Natural killer cell treated with Interleukin-12 subunit alpha and Interleukin-12 subunit beta and Interleukin-15 and Interleukin-18, amount 100 ng/mL, for 72 hours (primary cell): ENCODE results near the gene PIGN. TPM values are rescaled to one million over a fixed set of nuclear protein-coding genes. Genes with fewer than 3 reads are reported as not detected.

ENCODE experiments used
- ATAC-seq, 2 donors: fragments of 150-1000 bp; cut with Tn5 transposase in 1 of 2; sonication (Bioruptor Pico), chemical (Tn5 transposase) in 1 of 2; 2 replicates each; pipeline ENCODE4 v1.10.0; 2021
- DNase-seq: peaks from one replicate; pipeline ENCODE4 v3.0.0; 2022; ENCODE audit warnings: low spot score
- H3K27ac Mint-ChIP-seq, 2 donors: 1 replicate in 1 of 2; 2 replicates in 1 of 2; pipeline ENCODE4 v1.8.0; 2022; ENCODE audit warnings: mixed read lengths in 2 of 2, mild to moderate bottlenecking in 1 of 2, moderate library complexity in 1 of 2
- H3K27me3 Mint-ChIP-seq, 2 donors: 1 replicate in 1 of 2; 2 replicates in 1 of 2; pipeline ENCODE4 v1.8.0; 2022; ENCODE audit warnings: mixed read lengths in 2 of 2
- H3K36me3 Mint-ChIP-seq: one replicate; pipeline ENCODE4 v1.8.0; 2022; ENCODE audit warnings: mixed read lengths
- H3K4me1 Mint-ChIP-seq, 2 donors: 1 replicate in 1 of 2; 2 replicates in 1 of 2; pipeline ENCODE4 v1.8.0; 2022; ENCODE audit warnings: low read depth in 2 of 2, mixed read lengths in 2 of 2, mild to moderate bottlenecking in 1 of 2
- H3K4me3 Mint-ChIP-seq: one replicate; pipeline ENCODE4 v1.8.0; 2022; ENCODE audit warnings: mixed read lengths
- H3K9me3 Mint-ChIP-seq: 2 replicates; pipeline ENCODE4 v1.8.0; 2022; ENCODE audit warnings: mixed read lengths
- total RNA-seq, 2 donors: library from RNA; stranded (reverse); gene quantifications; one replicate each; pipeline ENCODE4 v1.2.3, GENCODE V29; 2022

PIGN gene
- total RNA-seq, 2 donors from 2014 or later = 35.7 to 53.6 TPM

DNA sequence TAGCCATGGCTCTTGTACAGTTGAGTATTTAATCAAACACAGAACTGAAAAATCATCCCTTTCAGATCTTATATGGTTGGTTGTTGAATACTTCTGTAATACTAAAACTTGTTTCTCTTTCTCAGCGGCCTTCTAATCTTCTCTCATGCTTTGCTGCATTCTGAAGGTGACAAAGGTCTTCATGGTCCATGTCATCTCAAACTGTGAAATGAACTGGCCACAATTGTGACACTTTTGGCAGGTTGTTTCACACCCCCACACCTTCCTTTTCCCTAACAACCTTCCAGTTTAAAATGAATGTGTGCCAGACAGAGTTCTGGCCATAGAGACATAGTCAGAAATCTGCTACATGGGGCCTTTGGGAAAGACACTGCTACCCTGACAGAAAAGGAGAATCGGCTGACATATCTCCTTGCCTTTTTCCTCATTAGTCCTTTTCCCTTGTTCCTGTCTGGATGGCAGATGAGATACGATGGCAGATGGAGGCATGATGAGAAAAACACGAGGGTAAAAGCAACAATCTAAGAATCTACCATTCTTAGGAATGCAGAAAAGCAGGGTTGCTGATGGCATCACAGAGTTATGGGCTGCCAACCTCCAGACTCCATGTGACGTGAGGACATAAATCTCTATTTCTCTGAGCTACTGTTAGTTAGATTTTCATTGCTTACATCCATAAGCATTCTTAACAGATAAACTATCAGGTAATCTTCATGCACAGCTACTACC, 106.5 kb downstream of the PIGN start:
- DNase-seq (no peak), ATAC-seq (no peak)
- H3K4me3 Mint-ChIP-seq = no peak overlapping the region

DNA sequence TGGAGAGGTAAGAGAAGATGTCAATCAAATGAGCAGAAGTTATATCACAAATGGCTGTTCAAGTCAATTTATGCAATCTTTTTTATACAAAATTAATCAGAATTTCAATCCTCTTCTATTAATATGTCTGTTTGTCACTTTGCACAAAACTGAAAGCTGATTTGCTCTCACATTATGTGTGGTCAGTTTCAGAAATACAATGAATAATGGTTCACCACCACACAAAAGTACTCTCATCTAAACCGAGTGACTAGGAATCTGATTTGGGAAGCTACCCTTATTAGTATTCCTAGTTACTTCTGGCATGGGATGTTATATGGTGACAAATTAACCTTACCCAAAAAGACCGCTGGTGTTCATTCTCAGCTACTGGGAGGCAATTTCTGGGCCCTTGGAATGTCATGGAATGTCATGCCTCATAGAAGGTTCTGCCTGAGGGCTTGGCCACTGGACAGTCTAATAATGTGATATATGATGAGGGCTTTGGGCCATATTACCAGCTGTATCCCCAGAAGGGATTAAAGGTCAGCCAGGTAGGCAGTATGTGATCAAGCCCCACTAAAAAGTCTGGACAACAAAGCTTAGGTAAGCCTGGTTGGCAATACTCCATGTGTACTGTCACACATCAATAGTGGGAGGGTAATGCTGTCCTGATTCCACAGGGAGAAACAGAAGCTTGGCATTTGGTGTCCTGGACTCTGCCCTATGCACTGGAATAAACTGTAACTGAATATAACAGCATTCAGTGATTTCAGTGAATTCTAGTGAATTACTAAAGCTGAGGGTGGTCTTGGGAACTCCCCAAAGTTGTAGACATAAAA, 113.2 kb downstream of the PIGN start:
- Mint-ChIP-seq H3K27ac (no peak overlapping the region), H3K4me3 (no peak overlapping the region), H3K9me3 (no peaks in the 10 kb centered on the region), H3K27me3 (no peaks in the 10 kb centered on the region), H3K4me1 (peaks cover 0 to 2% of the 10 kb centered on the region in 2 donors), H3K36me3 (peaks cover 2% of the 10 kb centered on the region)
- DNase-seq (no peak), ATAC-seq (no peak)

More for the DNA sequence above, 106.5 kb downstream of the PIGN start:
- Mint-ChIP-seq H3K27me3 (no peaks in the 10 kb centered on the region), H3K4me1 (peaks cover 7 to 8% of the 10 kb centered on the region in 2 donors), H3K9me3 (no peaks in the 10 kb centered on the region), H3K36me3 (no peaks in the 10 kb centered on the region), H3K27ac (no peak overlapping the region)

DNA sequence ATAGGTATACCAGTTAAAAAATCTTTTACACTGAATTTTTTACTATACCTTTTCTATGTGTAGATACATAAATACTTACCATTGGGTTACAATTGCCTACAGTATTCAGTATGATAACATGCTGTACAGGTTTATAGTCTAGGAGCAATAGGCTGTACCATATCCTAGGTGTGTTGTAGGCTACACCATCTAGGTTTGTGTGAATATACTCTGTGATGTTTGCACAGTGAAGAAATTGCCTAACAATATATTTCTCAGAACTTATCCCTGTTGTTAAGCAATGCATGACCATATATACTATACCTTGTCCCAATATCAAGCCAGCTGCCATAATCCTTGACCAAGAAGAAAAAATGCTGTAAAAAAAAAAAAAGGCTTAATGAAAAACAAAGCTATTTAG, 114.5 kb downstream of the PIGN start:
- Mint-ChIP-seq H3K9me3 (no peaks in the 10 kb centered on the region), H3K4me3 (no peak overlapping the region), H3K4me1 (peaks cover 0 to 6% of the 10 kb centered on the region in 2 donors), H3K36me3 (peaks cover 8% of the 10 kb centered on the region), H3K27ac (no peak overlapping the region), H3K27me3 (no peaks in the 10 kb centered on the region)
- ATAC-seq = no peak
- no peak for DNase-seq

DNA sequence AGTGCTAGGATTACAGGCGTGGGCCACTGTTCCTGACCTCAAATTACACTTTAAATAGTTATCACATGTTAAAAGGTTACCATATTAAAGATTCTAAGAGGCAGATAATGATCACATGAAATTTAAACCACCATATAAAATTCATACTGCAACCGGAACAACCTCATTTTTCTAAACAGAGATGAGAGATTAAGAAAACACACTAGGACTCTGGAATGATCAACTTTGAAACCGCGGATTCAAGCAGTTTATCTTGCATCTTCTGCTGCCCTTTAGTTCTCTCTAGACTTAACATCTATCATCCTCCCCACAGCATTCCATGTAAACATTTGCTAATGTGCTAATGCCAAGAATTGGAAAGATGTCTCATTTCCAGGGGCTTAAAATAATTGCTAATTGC, 115.8 kb downstream of the PIGN start:
- H3K36me3 Mint-ChIP-seq = peaks cover 8% of the 10 kb centered on the region
- no peak overlapping the region for H3K4me3 Mint-ChIP-seq
- H3K27ac Mint-ChIP-seq = no peak overlapping the region
- peaks cover 0 to 6% of the 10 kb centered on the region in 2 donors for H3K4me1 Mint-ChIP-seq
- H3K9me3 Mint-ChIP-seq = no peaks in the 10 kb centered on the region
- ATAC-seq = no peak
- H3K27me3 Mint-ChIP-seq = no peaks in the 10 kb centered on the region
- no peak for DNase-seq

DNA sequence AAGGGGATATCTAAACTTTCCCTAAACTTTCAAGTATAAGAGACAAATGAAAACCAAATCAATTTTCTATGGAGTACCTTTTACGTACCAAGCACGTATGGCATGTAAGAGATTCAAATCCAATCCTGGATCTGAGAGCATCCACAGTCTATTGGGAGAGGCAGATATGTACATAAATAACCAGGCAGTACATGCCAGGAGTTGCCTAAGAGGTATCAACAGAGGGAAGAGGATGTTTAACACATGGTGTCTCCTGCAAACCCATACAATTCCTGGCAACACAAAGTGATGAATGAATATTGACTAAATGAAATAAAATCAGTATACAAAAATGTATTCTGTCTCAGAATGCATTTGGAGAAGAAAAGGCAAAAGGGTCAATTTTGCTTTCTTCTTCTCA, 116.6 kb downstream of the PIGN start:
- Mint-ChIP-seq H3K4me3 (no peak overlapping the region), H3K9me3 (no peaks in the 10 kb centered on the region), H3K27ac (no peak overlapping the region), H3K4me1 (peaks cover 0 to 6% of the 10 kb centered on the region in 2 donors), H3K27me3 (no peaks in the 10 kb centered on the region), H3K36me3 (peaks cover 8% of the 10 kb centered on the region)
- ATAC-seq = no peak
- no peak for DNase-seq

DNA sequence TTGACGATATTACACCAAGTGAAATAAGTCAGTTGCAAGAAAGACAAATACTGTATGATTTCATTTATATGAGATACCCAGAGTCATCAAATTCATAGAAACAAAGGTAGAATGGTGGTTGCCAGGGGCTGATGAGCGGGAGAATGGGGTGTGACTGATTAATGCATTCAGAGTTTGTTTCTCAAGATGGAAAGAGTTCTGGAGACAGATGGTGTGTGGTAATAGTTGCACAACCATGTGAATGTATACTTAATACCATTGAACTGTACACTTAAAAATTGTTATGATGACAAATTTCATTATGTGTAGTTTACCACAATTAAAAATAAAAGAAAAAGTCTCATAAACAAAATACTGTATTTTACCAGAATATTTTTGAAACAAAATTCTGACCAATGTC, 117.3 kb downstream of the PIGN start:
- no peaks in the 10 kb centered on the region for H3K27me3 Mint-ChIP-seq
- no peaks in the 10 kb centered on the region for H3K9me3 Mint-ChIP-seq
- no peak overlapping the region for H3K4me3 Mint-ChIP-seq
- DNase-seq (no peak), ATAC-seq (no peak)
- peaks cover 8% of the 10 kb centered on the region for H3K36me3 Mint-ChIP-seq
- H3K27ac Mint-ChIP-seq = no peak overlapping the region
- peaks cover 0 to 6% of the 10 kb centered on the region in 2 donors for H3K4me1 Mint-ChIP-seq

DNA sequence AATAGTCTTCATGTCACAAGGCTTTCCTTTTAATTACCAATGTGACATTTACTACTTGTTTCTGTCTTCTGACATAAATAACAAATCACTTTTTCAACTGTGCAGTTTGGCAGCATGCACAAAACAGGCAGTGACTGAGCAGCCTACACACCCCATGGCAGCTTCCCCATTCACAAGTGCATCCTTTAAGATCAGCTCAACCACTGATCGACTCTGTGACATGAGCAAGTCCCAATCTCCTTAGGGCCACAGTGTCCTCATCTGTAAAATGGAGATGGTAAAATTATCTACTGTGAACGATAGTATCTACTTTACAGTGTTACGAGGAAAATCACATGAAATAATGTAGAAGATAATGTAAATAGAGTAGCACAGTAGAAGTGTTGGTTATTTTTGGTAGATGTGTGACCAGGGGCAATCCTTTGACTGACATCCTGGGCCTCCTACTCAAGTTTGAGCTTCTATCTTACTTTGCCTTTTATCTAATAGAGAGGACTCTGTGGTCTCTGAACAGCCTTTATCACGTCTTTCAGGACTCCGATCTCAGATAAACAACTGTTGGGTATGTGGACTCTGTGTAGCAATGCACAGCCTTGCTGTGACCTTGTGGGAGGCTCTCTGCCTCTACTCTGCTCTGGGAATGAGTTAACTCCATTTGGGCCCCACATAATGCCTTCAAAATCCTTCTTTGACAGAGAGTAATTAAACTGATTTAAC, 120.6 kb downstream of the PIGN start:
- no peaks in the 10 kb centered on the region for H3K9me3 Mint-ChIP-seq
- peaks cover 0 to 6% of the 10 kb centered on the region in 2 donors for H3K4me1 Mint-ChIP-seq
- H3K36me3 Mint-ChIP-seq = peaks cover 8% of the 10 kb centered on the region
- no peak for ATAC-seq
- H3K27ac Mint-ChIP-seq = no peak overlapping the region
- H3K4me3 Mint-ChIP-seq = no peak overlapping the region
- H3K27me3 Mint-ChIP-seq = no peaks in the 10 kb centered on the region
- DNase-seq = no peak

GRCh38 chr18:62064361-62064760, 122.5 kb downstream of the PIGN start:
- Mint-ChIP-seq H3K36me3 (peaks cover 8% of the 10 kb centered on the region), H3K27ac (no peak overlapping the region), H3K4me1 (peaks cover 0 to 6% of the 10 kb centered on the region in 2 donors), H3K4me3 (no peak overlapping the region), H3K27me3 (no peaks in the 10 kb centered on the region), H3K9me3 (no peaks in the 10 kb centered on the region)
- DNase-seq = no peak
- no peak for ATAC-seq

GRCh38 chr18:62061821-62062478, 124.9 kb downstream of the PIGN start:
- H3K9me3 Mint-ChIP-seq = no peaks in the 10 kb centered on the region
- ATAC-seq = no peak
- H3K27ac Mint-ChIP-seq = no peak overlapping the region
- no peaks in the 10 kb centered on the region for H3K4me1 Mint-ChIP-seq
- no peak overlapping the region for H3K4me3 Mint-ChIP-seq
- H3K36me3 Mint-ChIP-seq = peaks cover 4% of the 10 kb centered on the region
- DNase-seq = no peak
- H3K27me3 Mint-ChIP-seq = no peaks in the 10 kb centered on the region

DNA sequence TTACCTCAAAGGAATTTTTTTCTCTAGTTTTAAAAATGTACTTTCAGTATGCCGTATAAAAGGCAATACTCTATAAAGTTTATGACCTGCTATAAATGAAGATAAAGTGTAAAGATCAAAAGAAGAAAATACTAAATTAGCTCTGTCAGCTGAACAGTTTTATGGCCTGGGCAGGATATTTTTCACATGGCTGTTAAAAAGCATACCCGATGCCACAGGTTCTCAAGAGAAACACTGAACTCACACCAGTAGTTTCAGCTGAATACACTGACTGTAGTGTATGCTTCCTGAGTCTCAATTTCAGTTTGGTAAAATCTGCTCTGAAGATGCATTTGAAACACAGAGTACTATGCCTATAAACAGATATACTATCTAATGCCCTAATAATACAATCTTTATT, 126.0 kb downstream of the PIGN start:
- Mint-ChIP-seq H3K9me3 (no peaks in the 10 kb centered on the region), H3K4me1 (no peaks in the 10 kb centered on the region), H3K27ac (no peak overlapping the region), H3K4me3 (no peak overlapping the region), H3K27me3 (no peaks in the 10 kb centered on the region), H3K36me3 (peaks cover 4% of the 10 kb centered on the region)
- DNase-seq (no peak), ATAC-seq (no peak)

GRCh38 chr18:62054929-62055498, 131.8 kb downstream of the PIGN start:
- ATAC-seq (no peak), DNase-seq (no peak)
- Mint-ChIP-seq H3K4me1 (no peaks in the 10 kb centered on the region), H3K27ac (no peak overlapping the region), H3K9me3 (peaks cover 4% of the 10 kb centered on the region), H3K27me3 (no peaks in the 10 kb centered on the region), H3K4me3 (no peak overlapping the region), H3K36me3 (peaks cover 25% of the 10 kb centered on the region)

DNA sequence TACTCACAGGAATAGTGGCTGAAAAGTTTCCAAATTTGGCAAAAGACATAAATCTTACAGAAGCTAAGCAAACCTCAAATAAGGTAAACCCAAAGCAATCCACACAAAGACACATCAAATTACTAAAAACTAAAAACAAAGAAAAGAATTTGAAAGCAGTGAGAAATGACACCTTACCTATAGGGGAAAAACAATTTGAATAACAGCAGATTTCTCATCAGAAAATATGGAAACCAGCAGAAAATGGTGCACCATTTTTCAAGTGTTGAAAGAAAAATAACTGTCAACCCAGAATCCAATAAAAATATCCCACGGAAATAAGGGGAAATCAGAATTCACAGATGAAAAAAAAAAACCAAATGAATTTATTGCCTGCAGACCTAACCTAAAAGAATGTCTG, 138.6 kb downstream of the PIGN start:
- H3K27me3 Mint-ChIP-seq = no peaks in the 10 kb centered on the region
- ATAC-seq = no peak
- peaks cover 23% of the 10 kb centered on the region for H3K36me3 Mint-ChIP-seq
- H3K4me3 Mint-ChIP-seq = no peak overlapping the region
- no peak overlapping the region for H3K27ac Mint-ChIP-seq
- DNase-seq = no peak
- H3K4me1 Mint-ChIP-seq = no peaks in the 10 kb centered on the region
- peaks cover 4% of the 10 kb centered on the region for H3K9me3 Mint-ChIP-seq

- H3K27ac Mint-ChIP-seq = no peak overlapping the region
- no peaks in the 10 kb centered on the region for H3K9me3 Mint-ChIP-seq
- peaks cover 9% of the 10 kb centered on the region for H3K36me3 Mint-ChIP-seq
- H3K27me3 Mint-ChIP-seq = no peaks in the 10 kb centered on the region
- DNase-seq = no peak
- no peak for ATAC-seq
- no peaks in the 10 kb centered on the region for H3K4me1 Mint-ChIP-seq
- H3K4me3 Mint-ChIP-seq = no peak overlapping the region
Observed at GRCh38 chr18:62045316-62045715, 141.5 kb downstream of the PIGN start.
